HEK293 (cell line): Measurements from ENCODE around the gene UST.

ENCODE experiments used
- BCL11A ChIP-seq: fragments of 450-650 bp; formaldehyde crosslinking; IDR thresholded peaks from 2 replicates; pipeline ENCODE4 v1.5.1; 2016; ENCODE audit warnings: low read depth, missing biosample characterization, missing genetic modification characterization
- BCL6B ChIP-seq: fragments of 450-650 bp; formaldehyde crosslinking; IDR thresholded peaks from 2 replicates; pipeline ENCODE4 v1.5.1; 2017; ENCODE audit warnings: missing biosample characterization, missing genetic modification characterization
- GFI1B ChIP-seq: fragments of 450-650 bp; formaldehyde crosslinking; IDR thresholded peaks from 2 replicates; pipeline ENCODE4 v1.5.1; 2016; ENCODE audit warnings: missing biosample characterization, missing genetic modification characterization
- GLIS1 ChIP-seq: fragments of 450-650 bp; formaldehyde crosslinking; IDR thresholded peaks from 2 replicates; pipeline ENCODE4 v1.5.1; 2016; ENCODE audit warnings: missing biosample characterization, missing genetic modification characterization
- IKZF3 ChIP-seq: fragments of 450-650 bp; IDR thresholded peaks from 2 replicates; pipeline ENCODE4 v1.5.0; 2018; ENCODE audit warnings: missing biosample characterization, mild to moderate bottlenecking, missing genetic modification characterization, moderate library complexity
- KLF1 ChIP-seq: fragments of 450-650 bp; formaldehyde crosslinking; IDR thresholded peaks from 2 replicates; pipeline ENCODE4 v1.5.1; 2016; ENCODE audit warnings: missing biosample characterization, missing genetic modification characterization
- KLF16 ChIP-seq: fragments of 450-650 bp; formaldehyde crosslinking; IDR thresholded peaks from 2 replicates; pipeline ENCODE4 v1.5.1; 2017; ENCODE audit warnings: missing biosample characterization, missing genetic modification characterization
- KLF17 ChIP-seq: fragments of 450-650 bp; formaldehyde crosslinking; IDR thresholded peaks from 2 replicates; pipeline ENCODE4 v1.5.1; 2016; ENCODE audit warnings: missing biosample characterization, missing genetic modification characterization
- OSR2 ChIP-seq: fragments of 450-650 bp; formaldehyde crosslinking; IDR thresholded peaks from 2 replicates; pipeline ENCODE4 v1.5.1; 2016; ENCODE audit warnings: missing biosample characterization, missing genetic modification characterization
- PRDM4 ChIP-seq: fragments of 450-650 bp; formaldehyde crosslinking; IDR thresholded peaks from 2 replicates; pipeline ENCODE4 v1.5.1; 2017; ENCODE audit warnings: missing biosample characterization, missing genetic modification characterization
- PRDM6 ChIP-seq: fragments of 450-650 bp; formaldehyde crosslinking; IDR thresholded peaks from 2 replicates; pipeline ENCODE4 v1.5.1; 2017; ENCODE audit warnings: missing biosample characterization, missing genetic modification characterization
- SP2 ChIP-seq: fragments of 450-650 bp; formaldehyde crosslinking; IDR thresholded peaks from 2 replicates; pipeline ENCODE4 v1.5.1; 2016; ENCODE audit warnings: missing biosample characterization, missing genetic modification characterization
- WT1 ChIP-seq: fragments of 450-650 bp; formaldehyde crosslinking; IDR thresholded peaks from 2 replicates; pipeline ENCODE4 v1.5.1; 2016; ENCODE audit warnings: missing biosample characterization, missing genetic modification characterization
- ZBTB17 ChIP-seq: fragments of 450-650 bp; formaldehyde crosslinking; IDR thresholded peaks from 2 replicates; pipeline ENCODE4 v1.5.1; 2016; ENCODE audit warnings: missing biosample characterization, missing genetic modification characterization
- ZBTB21 ChIP-seq: fragments of 450-650 bp; formaldehyde crosslinking; IDR thresholded peaks from 2 replicates; pipeline ENCODE4 v1.5.1; 2017; ENCODE audit warnings: missing biosample characterization, missing genetic modification characterization
- ZNF121 ChIP-seq: fragments of 450-650 bp; formaldehyde crosslinking; IDR thresholded peaks from 2 replicates; pipeline ENCODE4 v1.5.1; 2016; ENCODE audit warnings: missing biosample characterization, missing genetic modification characterization
- ZNF140 ChIP-seq: fragments of 450-650 bp; formaldehyde crosslinking; IDR thresholded peaks from 2 replicates; pipeline ENCODE4 v1.5.1; 2016; ENCODE audit warnings: missing biosample characterization, missing genetic modification characterization
- ZNF302 ChIP-seq: fragments of 450-650 bp; formaldehyde crosslinking; IDR thresholded peaks from 2 replicates; pipeline ENCODE4 v1.5.1; 2016; ENCODE audit warnings: missing biosample characterization, missing genetic modification characterization, low read depth
- ZNF398 ChIP-seq: fragments of 450-650 bp; formaldehyde crosslinking; IDR thresholded peaks from 2 replicates; pipeline ENCODE4 v1.5.1; 2017; ENCODE audit warnings: missing biosample characterization, missing genetic modification characterization
- ZNF548 ChIP-seq: fragments of 450-650 bp; formaldehyde crosslinking; IDR thresholded peaks from 2 replicates; pipeline ENCODE4 v1.5.1; 2016; ENCODE audit warnings: missing biosample characterization, missing genetic modification characterization
- ZNF610 ChIP-seq: fragments of 450-650 bp; formaldehyde crosslinking; IDR thresholded peaks from 2 replicates; pipeline ENCODE4 v1.5.1; 2016; ENCODE audit warnings: missing biosample characterization, missing genetic modification characterization, borderline replicate concordance
- ZNF777 ChIP-seq: fragments of 450-650 bp; formaldehyde crosslinking; IDR thresholded peaks from 2 replicates; pipeline ENCODE4 v1.5.1; 2017; ENCODE audit warnings: missing biosample characterization, missing genetic modification characterization, borderline replicate concordance
- ZNF843 ChIP-seq: fragments of 450-650 bp; formaldehyde crosslinking; IDR thresholded peaks from 2 replicates; pipeline ENCODE4 v1.5.1; 2016; ENCODE audit warnings: missing biosample characterization, missing genetic modification characterization
- ZSCAN30 ChIP-seq: fragments of 450-650 bp; IDR thresholded peaks from 2 replicates; pipeline ENCODE4 v1.5.1; 2018; ENCODE audit warnings: missing biosample characterization, mild to moderate bottlenecking, missing genetic modification characterization, moderate library complexity
- TF ChIP-seq, protein P1 (sequence below): fragments of 450-650 bp; IDR thresholded peaks from 2 replicates; pipeline ENCODE4 v1.5.1; 2018; ENCODE audit warnings: missing biosample characterization, mild to moderate bottlenecking, missing genetic modification characterization
- TF ChIP-seq, protein P2 (sequence below): fragments of 450-650 bp; formaldehyde crosslinking; IDR thresholded peaks from 2 replicates; pipeline ENCODE4 v1.5.1; 2016; ENCODE audit warnings: missing biosample characterization, missing genetic modification characterization, borderline replicate concordance

UST gene

DNA sequence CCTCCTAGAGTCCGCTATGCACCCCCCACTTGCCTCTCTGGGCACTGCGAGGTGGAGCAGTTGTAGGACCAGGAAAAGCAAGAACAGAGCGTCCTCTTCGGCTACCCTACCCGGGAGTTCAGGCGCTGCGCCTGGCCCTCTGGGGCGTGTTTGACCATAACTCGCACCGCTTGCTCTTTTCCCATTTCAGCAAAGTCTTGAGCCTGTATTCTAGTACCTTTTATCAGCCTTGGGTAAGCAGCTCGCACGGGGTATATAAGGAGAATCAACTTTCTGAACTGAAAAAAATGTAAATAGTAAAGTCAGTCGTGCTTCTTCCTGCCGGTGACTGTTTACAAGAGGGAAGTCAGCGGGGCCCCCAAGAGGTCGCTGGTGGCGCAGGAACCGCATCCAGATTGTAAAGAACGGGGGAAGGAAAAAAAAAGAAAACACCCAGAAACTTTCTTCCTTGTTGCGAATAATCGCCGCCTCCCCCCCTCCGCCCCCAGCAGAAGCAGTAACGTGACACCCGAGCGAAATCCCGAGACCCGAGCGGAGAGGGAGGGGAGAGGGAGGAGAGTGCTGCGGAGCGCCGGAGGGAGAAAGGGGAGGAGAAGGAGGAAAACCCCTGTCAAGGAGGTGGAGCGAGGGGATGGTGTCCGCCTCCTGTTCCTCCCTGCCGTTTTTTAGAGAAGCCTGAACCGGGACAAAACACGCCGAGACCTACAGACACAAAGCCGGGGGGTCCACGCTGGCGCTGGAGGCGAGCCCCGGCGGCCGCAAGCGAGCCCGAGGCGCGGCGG lies at the start of gene UST (continued):
- TF ChIP-seq KLF1 (tag by site-specific recombination) = peak; percentile 51; the same call in 1 of the 2 replicates
- no peak for TF ChIP-seq ZNF843
- no peak for TF ChIP-seq ZNF302 (tag by site-specific recombination)
- no peak for TF ChIP-seq BCL6B (tag by site-specific recombination)
- TF ChIP-seq PRDM6 (tag by site-specific recombination) = peak; percentile 47; the same call in 1 of the 2 replicates
- TF ChIP-seq IKZF3 = peak; percentile 99
- no peak for TF ChIP-seq ZNF121 (tag by site-specific recombination)
- TF ChIP-seq ZNF140 (tag by site-specific recombination) = no peak
- peak; percentile 89 for TF ChIP-seq ZNF610 (tag by site-specific recombination)
- TF ChIP-seq BCL11A (tag by site-specific recombination) = no peak
- TF ChIP-seq WT1 (tag by site-specific recombination) = peak; percentile 93
- TF ChIP-seq, protein P1, sequence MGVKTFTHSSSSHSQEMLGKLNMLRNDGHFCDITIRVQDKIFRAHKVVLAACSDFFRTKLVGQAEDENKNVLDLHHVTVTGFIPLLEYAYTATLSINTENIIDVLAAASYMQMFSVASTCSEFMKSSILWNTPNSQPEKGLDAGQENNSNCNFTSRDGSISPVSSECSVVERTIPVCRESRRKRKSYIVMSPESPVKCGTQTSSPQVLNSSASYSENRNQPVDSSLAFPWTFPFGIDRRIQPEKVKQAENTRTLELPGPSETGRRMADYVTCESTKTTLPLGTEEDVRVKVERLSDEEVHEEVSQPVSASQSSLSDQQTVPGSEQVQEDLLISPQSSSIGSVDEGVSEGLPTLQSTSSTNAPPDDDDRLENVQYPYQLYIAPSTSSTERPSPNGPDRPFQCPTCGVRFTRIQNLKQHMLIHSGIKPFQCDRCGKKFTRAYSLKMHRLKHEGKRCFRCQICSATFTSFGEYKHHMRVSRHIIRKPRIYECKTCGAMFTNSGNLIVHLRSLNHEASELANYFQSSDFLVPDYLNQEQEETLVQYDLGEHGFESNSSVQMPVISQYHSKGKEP (tag by site-specific recombination) = no peak
- TF ChIP-seq GFI1B = no peak
- peak; percentile 67; the same call in 1 of the 2 replicates for TF ChIP-seq ZSCAN30 (tag by site-specific recombination)
- peak; percentile 50 for TF ChIP-seq OSR2
- no peak for TF ChIP-seq ZBTB21 (tag by site-specific recombination)
- TF ChIP-seq ZBTB17 = peak; percentile 75
- TF ChIP-seq ZNF548 (tag by site-specific recombination) = no peak
- TF ChIP-seq, protein P2, sequence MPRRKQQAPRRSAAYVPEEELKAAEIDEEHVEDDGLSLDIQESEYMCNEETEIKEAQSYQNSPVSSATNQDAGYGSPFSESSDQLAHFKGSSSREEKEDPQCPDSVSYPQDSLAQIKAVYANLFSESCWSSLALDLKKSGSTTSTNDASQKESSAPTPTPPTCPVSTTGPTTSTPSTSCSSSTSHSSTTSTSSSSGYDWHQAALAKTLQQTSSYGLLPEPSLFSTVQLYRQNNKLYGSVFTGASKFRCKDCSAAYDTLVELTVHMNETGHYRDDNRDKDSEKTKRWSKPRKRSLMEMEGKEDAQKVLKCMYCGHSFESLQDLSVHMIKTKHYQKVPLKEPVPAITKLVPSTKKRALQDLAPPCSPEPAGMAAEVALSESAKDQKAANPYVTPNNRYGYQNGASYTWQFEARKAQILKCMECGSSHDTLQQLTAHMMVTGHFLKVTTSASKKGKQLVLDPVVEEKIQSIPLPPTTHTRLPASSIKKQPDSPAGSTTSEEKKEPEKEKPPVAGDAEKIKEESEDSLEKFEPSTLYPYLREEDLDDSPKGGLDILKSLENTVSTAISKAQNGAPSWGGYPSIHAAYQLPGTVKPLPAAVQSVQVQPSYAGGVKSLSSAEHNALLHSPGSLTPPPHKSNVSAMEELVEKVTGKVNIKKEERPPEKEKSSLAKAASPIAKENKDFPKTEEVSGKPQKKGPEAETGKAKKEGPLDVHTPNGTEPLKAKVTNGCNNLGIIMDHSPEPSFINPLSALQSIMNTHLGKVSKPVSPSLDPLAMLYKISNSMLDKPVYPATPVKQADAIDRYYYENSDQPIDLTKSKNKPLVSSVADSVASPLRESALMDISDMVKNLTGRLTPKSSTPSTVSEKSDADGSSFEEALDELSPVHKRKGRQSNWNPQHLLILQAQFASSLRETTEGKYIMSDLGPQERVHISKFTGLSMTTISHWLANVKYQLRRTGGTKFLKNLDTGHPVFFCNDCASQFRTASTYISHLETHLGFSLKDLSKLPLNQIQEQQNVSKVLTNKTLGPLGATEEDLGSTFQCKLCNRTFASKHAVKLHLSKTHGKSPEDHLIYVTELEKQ (tag by site-specific recombination) = no peak
- peak; percentile 99 for TF ChIP-seq ZNF398 (tag by site-specific recombination)
- TF ChIP-seq KLF16 (tag by site-specific recombination) = 0 out of 2 replicates have a peak, but pooled peaks have one; percentile 21
- peak; percentile 73 for TF ChIP-seq SP2
- TF ChIP-seq GLIS1 (tag by site-specific recombination) = peak; percentile 30; the same call in 1 of the 2 replicates
- no peak for TF ChIP-seq ZNF777 (tag by site-specific recombination)
- peak; percentile 54 for TF ChIP-seq PRDM4 (tag by site-specific recombination)
- 0 out of 2 replicates have a peak, but pooled peaks have one; percentile 28 for TF ChIP-seq KLF17 (tag by site-specific recombination)
